Caco-2 (cell line): ENCODE measurements around the gene SLC35F1. TPM values are rescaled to one million over a fixed set of nuclear protein-coding genes. Genes with fewer than 3 reads are reported as not detected.

Experiments
- BruUV-seq: library from RNA; stranded (reverse); fragments of 400-500 nt; replicated peaks from 2 replicates; lab custom pipeline; 2021; lab: Mats Ljungman, UMichigan
- CTCF ChIA-PET: fragments of 300-600 bp; sonication (Branson Sonifier 250); formaldehyde crosslinking; loops from one replicate; lab custom pipeline; 2022; ENCODE audit warnings: antibody characterized with exemption; lab: Charles Lee
- POLR2A ChIA-PET: fragments of 300-600 bp; sonication (Branson Sonifier 250); formaldehyde crosslinking; loops from one replicate; lab custom pipeline; 2022; ENCODE audit warnings: antibody characterized with exemption; lab: Charles Lee
- DNase-seq, 2 experiments: peaks; one replicate each; pipeline versions ENCODE4 v3.0.0 to v3.0.0-alpha.2; 2020 to 2022
- H3K27me3 ChIP-seq: replicated peaks from 2 replicates; pipeline ENCODE4 v1.6.0; 2011; ENCODE audit warnings: low read length; ENCODE audit not compliant: control insufficient read depth, insufficient read depth
- H3K36me3 ChIP-seq: 2 replicates; pipeline ENCODE4 v1.5.1; 2011; ENCODE audit warnings: low read length; ENCODE audit not compliant: control insufficient read depth, insufficient read depth
- H3K4me1 ChIP-seq: fragments of 250-450 bp; sonication (Bioruptor Pico); 2 replicates; pipeline ENCODE4 v1.5.1; 2020; ENCODE audit warnings: mild to moderate bottlenecking
- H3K4me3 ChIP-seq: 2 replicates; pipeline ENCODE4 v1.5.1; 2011; ENCODE audit warnings: low read depth, mild to moderate bottlenecking, control low read depth, low read length
- H3K9me3 ChIP-seq: fragments of 250-450 bp; sonication (Bioruptor Pico); 2 replicates; pipeline ENCODE4 v1.5.1; 2020; ENCODE audit warnings: mild to moderate bottlenecking, moderate library complexity
- H3K27ac Mint-ChIP-seq: one replicate; pipeline ENCODE4 v1.8.0; 2022; ENCODE audit warnings: mixed read lengths; ENCODE audit not compliant: unreplicated experiment
- H3K27me3 Mint-ChIP-seq: one replicate; pipeline ENCODE4 v1.8.0; 2022; ENCODE audit warnings: mixed read lengths; ENCODE audit not compliant: insufficient read depth, unreplicated experiment
- H3K36me3 Mint-ChIP-seq: one replicate; pipeline ENCODE4 v1.8.0; 2022; ENCODE audit warnings: mild to moderate bottlenecking, mixed read lengths; ENCODE audit not compliant: insufficient read depth, unreplicated experiment
- H3K4me1 Mint-ChIP-seq: one replicate; pipeline ENCODE4 v1.8.0; 2022; ENCODE audit warnings: low read depth, mixed read lengths; ENCODE audit not compliant: unreplicated experiment
- H3K4me3 Mint-ChIP-seq: one replicate; pipeline ENCODE4 v1.8.0; 2022; ENCODE audit warnings: mild to moderate bottlenecking, moderate library complexity, mixed read lengths; ENCODE audit not compliant: unreplicated experiment
- H3K9me3 Mint-ChIP-seq: one replicate; pipeline ENCODE4 v1.8.0; 2022; ENCODE audit warnings: mixed read lengths; ENCODE audit not compliant: unreplicated experiment
- CTCF ChIP-seq, 2 experiments: fragments of 200-600 bp in 1 of 2; IDR thresholded peaks; 1 replicate in 1 of 2; 2 replicates in 1 of 2; pipeline versions ENCODE4 v1.5.1 to v1.8.0; 2011 to 2022; ENCODE audit warnings: antibody characterized with exemption in 1 of 2, control low read depth in 1 of 2, inconsistent platforms in 1 of 2, low read depth in 1 of 2, low read length in 1 of 2, mild to moderate bottlenecking in 1 of 2, moderate library complexity in 1 of 2; ENCODE audit not compliant: insufficient read depth in 1 of 2, severe bottlenecking in 1 of 2, unreplicated experiment in 1 of 2
- intact Hi-C: fragments of 100-400 bp; cut with micrococcal nuclease; formaldehyde crosslinking; loops from one replicate; pipeline ENCODE4 v1.10.0; 2022; ENCODE audit not compliant: unreplicated experiment
- total RNA-seq: library from RNA; stranded (reverse); gene quantifications from 2 replicates; pipeline ENCODE4 v1.2.3, GENCODE V29; 2022

SLC35F1 gene
- total RNA-seq, 1 experiment from 2014 or later = not detected

GRCh38 chr6:118285791-118286190 lies 378.7 kb downstream of the SLC35F1 start:
- H3K27me3 Mint-ChIP-seq = peaks cover 6% of the 10 kb centered on the region
- H3K27ac Mint-ChIP-seq = no peak overlapping the region
- H3K4me1 Mint-ChIP-seq = peaks cover 9% of the 10 kb centered on the region
- no peaks in the 10 kb centered on the region for H3K36me3 Mint-ChIP-seq
- ChIA-PET CTCF (no interaction called here), POLR2A (no interaction called here)
- BruUV-seq = no TSS peak
- TF ChIP-seq CTCF (IDR thresholded peaks at IDR 0.05; ENCODE audit: insufficient read depth in 1 of 2, low read depth in 1 of 2, low read length in 1 of 2, severe bottlenecking in 1 of 2, unreplicated experiment in 1 of 2) = no peak
- no peak for DNase-seq
- Histone ChIP-seq H3K4me3 (no peak overlapping the region), H3K36me3 (no peaks in the 10 kb centered on the region), H3K9me3 (no peaks in the 10 kb centered on the region), H3K4me1 (peaks cover 6% of the 10 kb centered on the region; the same call in 1 of the 2 replicates), H3K27me3 (no peaks in the 10 kb centered on the region)
- H3K9me3 Mint-ChIP-seq = no peaks in the 10 kb centered on the region
- intact Hi-C loops = no loop called here
- H3K4me3 Mint-ChIP-seq = no peak overlapping the region

- Histone ChIP-seq H3K27me3 (no peaks in the 10 kb centered on the region), H3K4me1 (peaks cover 6% of the 10 kb centered on the region; the same call in 1 of the 2 replicates), H3K9me3 (no peaks in the 10 kb centered on the region), H3K4me3 (no peak overlapping the region), H3K36me3 (no peaks in the 10 kb centered on the region)
- H3K27me3 Mint-ChIP-seq = no peaks in the 10 kb centered on the region
- BruUV-seq = no TSS peak
- intact Hi-C loops = no loop called here
- ChIA-PET POLR2A (no interaction called here), CTCF (no interaction called here)
- no peak overlapping the region for H3K4me3 Mint-ChIP-seq
- TF ChIP-seq CTCF (IDR thresholded peaks at IDR 0.05; ENCODE audit: insufficient read depth in 1 of 2, low read depth in 1 of 2, low read length in 1 of 2, severe bottlenecking in 1 of 2, unreplicated experiment in 1 of 2) = no peak
- no peak for DNase-seq
- no peaks in the 10 kb centered on the region for H3K36me3 Mint-ChIP-seq
- no peaks in the 10 kb centered on the region for H3K9me3 Mint-ChIP-seq
- peaks cover 9% of the 10 kb centered on the region for H3K4me1 Mint-ChIP-seq
- no peak overlapping the region for H3K27ac Mint-ChIP-seq
These were observed 381.5 kb downstream of the SLC35F1 start for GRCh38 chr6:118288355-118289124.

GRCh38 chr6:118292558-118292957 lies 385.5 kb downstream of the SLC35F1 start:
- no peaks in the 10 kb centered on the region for H3K27me3 ChIP-seq
- H3K4me1 Mint-ChIP-seq = no peaks in the 10 kb centered on the region
- ChIA-PET POLR2A (no interaction called here), CTCF (interaction anchor here (0.6 kb wide), 1 partner anchor 14 kb away, joined by 3 read pairs; no protein-coding TSS in a partner anchor)
- no peaks in the 10 kb centered on the region for H3K9me3 Mint-ChIP-seq
- no peak overlapping the region for H3K4me3 Mint-ChIP-seq
- TF ChIP-seq CTCF (IDR thresholded peaks at IDR 0.05; ENCODE audit: insufficient read depth in 1 of 2, low read depth in 1 of 2, low read length in 1 of 2, severe bottlenecking in 1 of 2, unreplicated experiment in 1 of 2) = no peak
- BruUV-seq = no TSS peak
- no peak overlapping the region for H3K27ac Mint-ChIP-seq
- H3K27me3 Mint-ChIP-seq = no peaks in the 10 kb centered on the region
- no peaks in the 10 kb centered on the region for H3K36me3 ChIP-seq
- H3K4me3 ChIP-seq = no peak overlapping the region
- no peaks in the 10 kb centered on the region for H3K9me3 ChIP-seq
- no peaks in the 10 kb centered on the region for H3K36me3 Mint-ChIP-seq
- intact Hi-C loops = no loop called here
- no peak for DNase-seq
- no peaks in the 10 kb centered on the region for H3K4me1 ChIP-seq
